ENCODE measurements around the gene GRM8. TPM values are rescaled to one million over a fixed set of nuclear protein-coding genes. Genes with fewer than 3 reads are reported as not detected.

Gene GRM8
- total RNA-seq, 1 experiment from 2014 or later = 1.8 TPM

DNA sequence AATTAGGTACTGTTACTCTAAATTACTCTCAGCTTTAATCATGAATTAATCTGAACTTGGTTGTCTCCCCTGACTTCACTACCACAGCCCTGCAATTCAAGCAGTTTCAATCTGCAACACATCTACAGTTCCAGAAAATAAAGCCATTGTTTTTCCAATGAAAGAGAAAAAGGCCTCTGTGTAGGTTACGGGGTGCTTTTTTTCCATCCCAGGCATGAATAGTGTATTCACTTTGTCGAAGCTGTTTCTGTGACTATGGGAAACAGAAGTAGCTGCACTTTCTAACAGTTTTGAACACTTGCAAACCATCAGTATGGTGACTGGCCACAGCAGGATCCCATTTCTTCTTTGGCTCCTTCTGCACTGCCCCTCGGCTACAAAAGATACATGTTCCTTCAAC lies 460.2 kb downstream of the GRM8 start:
- no peak overlapping the region for H2BK5ac ChIP-seq (ENCODE audit: insufficient read length, low read length)
- no peak overlapping the region for H3K14ac ChIP-seq (ENCODE audit: insufficient read depth, low read length)
- TF ChIP-seq, protein P1, sequence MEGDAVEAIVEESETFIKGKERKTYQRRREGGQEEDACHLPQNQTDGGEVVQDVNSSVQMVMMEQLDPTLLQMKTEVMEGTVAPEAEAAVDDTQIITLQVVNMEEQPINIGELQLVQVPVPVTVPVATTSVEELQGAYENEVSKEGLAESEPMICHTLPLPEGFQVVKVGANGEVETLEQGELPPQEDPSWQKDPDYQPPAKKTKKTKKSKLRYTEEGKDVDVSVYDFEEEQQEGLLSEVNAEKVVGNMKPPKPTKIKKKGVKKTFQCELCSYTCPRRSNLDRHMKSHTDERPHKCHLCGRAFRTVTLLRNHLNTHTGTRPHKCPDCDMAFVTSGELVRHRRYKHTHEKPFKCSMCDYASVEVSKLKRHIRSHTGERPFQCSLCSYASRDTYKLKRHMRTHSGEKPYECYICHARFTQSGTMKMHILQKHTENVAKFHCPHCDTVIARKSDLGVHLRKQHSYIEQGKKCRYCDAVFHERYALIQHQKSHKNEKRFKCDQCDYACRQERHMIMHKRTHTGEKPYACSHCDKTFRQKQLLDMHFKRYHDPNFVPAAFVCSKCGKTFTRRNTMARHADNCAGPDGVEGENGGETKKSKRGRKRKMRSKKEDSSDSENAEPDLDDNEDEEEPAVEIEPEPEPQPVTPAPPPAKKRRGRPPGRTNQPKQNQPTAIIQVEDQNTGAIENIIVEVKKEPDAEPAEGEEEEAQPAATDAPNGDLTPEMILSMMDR (conservative IDR thresholded peaks at IDR 0.05) = no peak
- H4K91ac ChIP-seq (ENCODE audit: insufficient read length, low read depth, low read length) = no peak overlapping the region
- H3K27ac Mint-ChIP-seq = no peak overlapping the region
- no peaks in the 10 kb centered on the region for H3K9me3 Mint-ChIP-seq
- H3K27ac ChIP-seq (ENCODE audit: insufficient read length, low read depth, low read length) = no peak overlapping the region
- no peak overlapping the region for H2BK20ac ChIP-seq (ENCODE audit: low read depth, low read length, poor library complexity, severe bottlenecking)
- H3K9ac ChIP-seq (ENCODE audit: extremely low read depth, insufficient read length, low read length) = no peak overlapping the region
- no peak for DNase-seq
- H3K4me2 ChIP-seq (ENCODE audit: insufficient read depth, insufficient read length, low read length) = no peak overlapping the region
- no peak overlapping the region for H2AK5ac ChIP-seq (ENCODE audit: insufficient read length, low read length)
- H3K23me2 ChIP-seq (ENCODE audit: insufficient read length, low read depth, low read length, poor library complexity, severe bottlenecking) = no peaks in the 10 kb centered on the region
- H2BK15ac ChIP-seq (ENCODE audit: low read depth, low read length) = no peak overlapping the region
- H2BK120ac ChIP-seq (ENCODE audit: low read depth, low read length, poor library complexity, severe bottlenecking) = no peak overlapping the region
- no peaks in the 10 kb centered on the region for H3K4me1 ChIP-seq (ENCODE audit: insufficient read depth, low read length)
- H3K27me3 Mint-ChIP-seq (ENCODE audit: low read depth) = no peaks in the 10 kb centered on the region
- H4K8ac ChIP-seq (replicated peaks; ENCODE audit: insufficient read length, low read depth, low read length) = no peak overlapping the region
- H3K4me3 Mint-ChIP-seq = no peak overlapping the region
- no peaks in the 10 kb centered on the region for H3K79me1 ChIP-seq (ENCODE audit: insufficient read depth, low read depth, low read length, poor library complexity, severe bottlenecking)
- no peak overlapping the region for H2AFZ ChIP-seq (ENCODE audit: low read length)
- H3K23ac ChIP-seq (ENCODE audit: insufficient read length, low read depth, low read length) = no peak overlapping the region
- no peak overlapping the region for H2BK12ac ChIP-seq (ENCODE audit: insufficient read length, low read depth, low read length)
- no CpG with 5 or more reads among the region's 3 CpGs for WGBS (ENCODE audit: extremely low coverage, insufficient read length, low lambda C conversion rate)
- H3T11ph ChIP-seq (ENCODE audit: low read length) = no peak overlapping the region
- H3K36me3 Mint-ChIP-seq (ENCODE audit: insufficient read depth in 1 of 3, low read depth in 3 of 3) = no peaks in the 10 kb centered on the region
- H3K27me3 ChIP-seq (ENCODE audit: insufficient read depth, low read length) = no peaks in the 10 kb centered on the region
- no peaks in the 10 kb centered on the region for H4K20me1 ChIP-seq (ENCODE audit: control insufficient read depth, insufficient read depth, insufficient read length)
- H3K9me3 ChIP-seq (ENCODE audit: control insufficient read depth, low read depth, low read length) = no peaks in the 10 kb centered on the region
- H4K5ac ChIP-seq (ENCODE audit: insufficient read length, low read depth, low read length) = no peak overlapping the region
- H3K79me2 ChIP-seq (ENCODE audit: insufficient read depth, low read length) = no peaks in the 10 kb centered on the region
- peaks cover 11% of the 10 kb centered on the region in 2 experiments; a peak in 3 of 4 replicates for H3K4me1 Mint-ChIP-seq
- no peak overlapping the region for H3K4ac ChIP-seq (ENCODE audit: low read depth, low read length)
- no peak overlapping the region for H3K18ac ChIP-seq (ENCODE audit: insufficient read length, low read depth, low read length)
- H3K56ac ChIP-seq (ENCODE audit: insufficient read length, low read depth, low read length) = no peak overlapping the region

All from H9 (cell line).